GM19238 (cell line): Measurements from ENCODE around the gene DBH.
"Not testable (repeated sequence)": the region's sequence is repeated elsewhere in the genome, so short reads cannot be mapped to it uniquely, and the experiment has no call there.

Source experiments
- DNase-seq: peaks from one replicate; pipeline ENCODE4 v3.0.0; 2011; ENCODE audit warnings: low spot score; ENCODE audit not compliant: insufficient read length

The DBH gene

DNA sequence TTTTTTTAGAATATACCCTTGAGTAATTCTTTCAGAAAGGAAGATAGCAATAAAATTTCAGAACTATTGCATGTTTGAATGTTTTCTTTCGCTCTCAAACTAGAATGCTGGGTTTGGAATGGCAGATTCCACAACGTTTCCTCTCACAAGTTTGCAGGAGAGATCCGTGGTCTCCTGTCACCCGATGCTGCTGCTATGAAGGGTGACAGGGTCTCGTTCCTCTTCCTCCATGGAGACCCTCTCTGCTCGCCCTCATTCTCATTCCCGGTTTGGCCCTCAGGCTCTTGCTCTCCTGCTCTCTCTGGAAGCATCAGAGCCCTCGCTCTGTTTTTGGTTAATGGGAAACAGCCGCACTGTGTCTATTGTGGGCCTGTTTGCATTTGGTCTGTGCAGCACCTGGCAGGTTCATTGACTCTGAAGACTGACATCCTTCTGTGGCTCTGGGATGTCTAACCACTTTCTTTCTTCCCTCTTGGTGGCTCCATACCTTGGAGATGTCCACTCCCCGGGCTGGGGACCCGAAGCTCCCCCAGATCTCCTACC is 14.4 kb upstream of the DBH start:
- no peak for DNase-seq

GRCh38 chr9:133622555-133622954 is 13.6 kb upstream of the DBH start:
- DNase-seq = no peak

DNA sequence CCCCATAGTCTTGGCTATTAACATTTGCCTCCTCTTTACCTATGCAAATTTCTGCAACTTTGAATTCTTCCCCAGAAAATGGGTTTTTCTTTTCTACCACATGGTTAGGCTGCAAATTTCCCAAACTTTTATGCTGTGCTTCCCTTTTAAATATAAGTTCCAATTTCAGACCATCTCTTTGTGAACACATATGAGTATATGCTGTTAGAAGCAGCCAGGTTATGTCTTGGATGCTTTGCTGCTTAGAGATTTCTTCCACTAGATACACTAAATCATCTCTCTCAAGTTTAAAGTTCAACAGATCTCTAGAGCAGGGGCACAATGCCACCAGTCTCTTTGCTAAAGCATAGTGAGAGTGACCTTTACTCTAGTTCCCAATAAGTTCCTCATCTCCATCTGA is 10.2 kb upstream of the DBH start:
- not testable (repeated sequence) for DNase-seq

DNA sequence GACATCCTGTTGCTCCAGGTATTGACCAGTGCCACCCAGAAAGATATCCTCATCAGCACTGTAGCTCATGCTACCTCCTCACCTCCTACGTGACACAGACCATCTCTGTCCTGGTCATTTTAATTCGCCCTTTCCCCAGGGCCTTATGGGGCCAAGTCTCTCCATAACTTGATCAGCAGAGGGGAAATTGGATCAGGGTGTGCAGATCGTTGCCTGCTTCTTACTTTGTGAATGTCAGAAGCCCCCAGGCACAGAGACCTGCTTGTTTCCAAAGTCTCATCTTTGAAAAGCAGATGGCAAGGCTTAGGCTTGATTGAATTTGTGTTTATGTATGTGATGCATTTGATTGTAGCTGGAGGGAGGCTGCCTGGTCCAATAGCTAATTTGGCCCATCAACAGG is 8.8 kb upstream of the DBH start:
- DNase-seq = no peak

- DNase-seq = no peak
Observed at GRCh38 chr9:133628766-133629165, 7.4 kb upstream of the DBH start.

- DNase-seq = no peak
Observed at GRCh38 chr9:133629221-133630110, 6.7 kb upstream of the DBH start.

GRCh38 chr9:133631111-133631510 is 5.1 kb upstream of the DBH start:
- no peak for DNase-seq

GRCh38 chr9:133632806-133633680 is 3.1 kb upstream of the DBH start:
- no peak for DNase-seq

DNA sequence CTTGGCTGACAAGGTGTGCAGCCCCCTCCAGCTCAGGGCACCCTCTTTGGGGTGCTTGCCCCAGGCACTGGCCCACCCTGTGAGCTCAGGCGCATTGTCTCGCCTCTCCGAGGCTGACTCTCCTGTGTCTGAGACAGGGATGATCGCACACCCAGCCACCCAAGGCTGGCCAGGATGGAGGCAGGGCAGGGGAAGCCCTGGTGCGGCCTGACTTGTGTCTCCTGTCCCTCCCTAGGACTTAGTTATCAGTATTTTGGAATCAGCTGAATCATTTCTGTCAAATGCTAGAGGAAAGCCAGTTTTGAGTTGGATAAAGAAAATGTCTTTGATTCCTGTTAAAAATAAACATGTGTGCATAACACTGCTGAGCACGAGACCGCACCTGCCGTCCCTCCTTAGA is 2.5 kb upstream of the DBH start:
- no peak for DNase-seq

GRCh38 chr9:133634081-133634691 is 2.0 kb upstream of the DBH start:
- no peak for DNase-seq

GRCh38 chr9:133635098-133635497 is 1.1 kb upstream of the DBH start:
- DNase-seq = no peak

- DNase-seq = no peak
Observed at GRCh38 chr9:133636902-133637301, 739 bp downstream of the DBH start.

- no peak for DNase-seq
Observed at GRCh38 chr9:133637451-133638055, 1.4 kb downstream of the DBH start.

- DNase-seq = no peak
Observed at GRCh38 chr9:133638076-133638475, 1.9 kb downstream of the DBH start.

DNA sequence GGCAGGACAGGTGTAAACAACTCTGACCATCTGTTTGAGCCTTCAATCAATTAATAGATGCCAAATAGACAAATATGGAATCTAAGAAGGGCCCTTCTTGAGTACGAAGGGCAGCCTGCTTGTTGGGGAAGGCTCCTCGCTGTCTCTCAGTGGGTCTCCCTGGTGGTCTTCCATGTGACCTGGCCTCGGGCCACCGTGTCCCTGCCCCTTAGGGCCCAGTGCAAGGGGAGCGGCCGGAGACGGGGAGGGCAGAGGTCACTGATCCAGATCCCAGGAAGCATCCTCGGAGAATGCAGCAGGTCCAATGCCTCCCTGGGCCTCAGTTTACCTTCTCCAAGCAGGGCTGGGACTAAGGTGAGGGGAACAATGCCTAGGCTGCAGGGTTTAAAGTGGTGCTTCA is 2.5 kb downstream of the DBH start:
- DNase-seq = no peak

DNA sequence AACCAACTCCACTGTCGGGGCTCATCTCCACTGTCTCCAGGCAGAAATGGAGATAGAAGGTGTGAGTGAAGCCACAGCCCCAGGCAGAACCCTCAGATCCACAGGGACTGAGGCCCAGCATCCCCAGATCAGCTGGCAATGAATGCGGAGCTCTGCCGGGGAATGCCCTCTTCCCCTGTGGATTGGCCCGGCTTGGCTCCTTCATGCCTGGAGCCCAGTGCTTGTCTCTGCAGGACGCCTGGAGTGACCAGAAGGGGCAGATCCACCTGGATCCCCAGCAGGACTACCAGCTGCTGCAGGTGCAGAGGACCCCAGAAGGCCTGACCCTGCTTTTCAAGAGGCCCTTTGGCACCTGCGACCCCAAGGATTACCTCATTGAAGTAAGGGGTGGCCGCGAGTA is 3.5 kb downstream of the DBH start:
- DNase-seq = no peak

DNA sequence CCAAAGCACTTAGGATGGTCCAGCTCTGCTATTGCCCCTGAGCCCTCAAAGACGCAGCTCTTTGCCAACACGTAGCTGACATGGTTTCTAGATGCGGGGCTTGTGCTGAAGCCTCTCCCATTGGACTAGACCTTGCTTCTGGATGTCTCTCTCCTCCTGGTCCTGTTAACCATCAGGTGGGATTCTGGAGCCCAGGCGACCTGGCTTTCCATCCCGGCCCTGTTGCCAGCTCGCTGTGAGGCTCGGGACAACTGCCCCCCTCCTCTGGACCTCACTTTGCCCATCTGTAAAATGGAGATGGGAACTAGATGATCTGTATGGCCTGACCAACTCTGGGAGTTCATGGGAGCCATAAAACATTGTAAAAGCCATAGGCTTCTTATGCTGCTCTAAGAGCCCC is 4.0 kb downstream of the DBH start:
- DNase-seq = no peak

- DNase-seq = no peak
Observed at GRCh38 chr9:133640580-133641395, 4.6 kb downstream of the DBH start.

GRCh38 chr9:133641396-133641655 is 5.2 kb downstream of the DBH start:
- no peak for DNase-seq

GRCh38 chr9:133641861-133642595 is 5.9 kb downstream of the DBH start:
- DNase-seq = no peak
